ENCODE results near the gene PDHB. TPM values are rescaled to one million over a fixed set of nuclear protein-coding genes. Genes with fewer than 3 reads are reported as not detected.

Gene PDHB
- total RNA-seq, 1 donor from 2014 or later = 67.6 TPM

DNA sequence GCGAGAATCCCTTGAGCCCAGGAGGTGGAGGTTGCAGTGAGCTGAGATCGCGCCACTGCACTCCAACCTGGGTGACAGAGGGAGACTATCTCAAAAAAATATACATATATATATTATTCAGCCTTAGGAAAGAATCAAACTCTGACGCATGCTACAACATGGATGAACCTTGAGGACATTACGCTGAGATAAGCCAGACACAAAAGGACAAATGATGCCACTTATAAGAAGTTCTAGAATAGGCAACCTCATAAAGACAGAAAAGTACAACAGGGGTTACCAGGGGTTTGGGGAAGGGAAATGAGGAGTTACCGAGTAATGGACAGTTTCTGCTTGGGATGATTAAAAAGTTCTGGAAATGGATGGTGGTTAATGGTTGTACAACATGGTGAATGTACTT lies 727 bp downstream of the PDHB start:
- TF ChIP-seq, protein P1, sequence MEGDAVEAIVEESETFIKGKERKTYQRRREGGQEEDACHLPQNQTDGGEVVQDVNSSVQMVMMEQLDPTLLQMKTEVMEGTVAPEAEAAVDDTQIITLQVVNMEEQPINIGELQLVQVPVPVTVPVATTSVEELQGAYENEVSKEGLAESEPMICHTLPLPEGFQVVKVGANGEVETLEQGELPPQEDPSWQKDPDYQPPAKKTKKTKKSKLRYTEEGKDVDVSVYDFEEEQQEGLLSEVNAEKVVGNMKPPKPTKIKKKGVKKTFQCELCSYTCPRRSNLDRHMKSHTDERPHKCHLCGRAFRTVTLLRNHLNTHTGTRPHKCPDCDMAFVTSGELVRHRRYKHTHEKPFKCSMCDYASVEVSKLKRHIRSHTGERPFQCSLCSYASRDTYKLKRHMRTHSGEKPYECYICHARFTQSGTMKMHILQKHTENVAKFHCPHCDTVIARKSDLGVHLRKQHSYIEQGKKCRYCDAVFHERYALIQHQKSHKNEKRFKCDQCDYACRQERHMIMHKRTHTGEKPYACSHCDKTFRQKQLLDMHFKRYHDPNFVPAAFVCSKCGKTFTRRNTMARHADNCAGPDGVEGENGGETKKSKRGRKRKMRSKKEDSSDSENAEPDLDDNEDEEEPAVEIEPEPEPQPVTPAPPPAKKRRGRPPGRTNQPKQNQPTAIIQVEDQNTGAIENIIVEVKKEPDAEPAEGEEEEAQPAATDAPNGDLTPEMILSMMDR (IDR thresholded peaks at IDR 0.05; ENCODE audit: partially characterized antibody, unreplicated experiment) = no peak
- Mint-ChIP-seq H3K9me3 (ENCODE audit: unreplicated experiment) (peaks cover 7% of the 10 kb centered on the region), H3K27ac (ENCODE audit: unreplicated experiment) (peak overlapping the region; percentile 94), H3K4me3 (ENCODE audit: unreplicated experiment) (peak overlapping the region; percentile 98), H3K4me1 (ENCODE audit: low read depth, unreplicated experiment) (peaks cover 8% of the 10 kb centered on the region), H3K27me3 (ENCODE audit: unreplicated experiment) (peaks cover 7% of the 10 kb centered on the region), H3K36me3 (ENCODE audit: unreplicated experiment) (no peaks in the 10 kb centered on the region)
- no peak for DNase-seq

DNA sequence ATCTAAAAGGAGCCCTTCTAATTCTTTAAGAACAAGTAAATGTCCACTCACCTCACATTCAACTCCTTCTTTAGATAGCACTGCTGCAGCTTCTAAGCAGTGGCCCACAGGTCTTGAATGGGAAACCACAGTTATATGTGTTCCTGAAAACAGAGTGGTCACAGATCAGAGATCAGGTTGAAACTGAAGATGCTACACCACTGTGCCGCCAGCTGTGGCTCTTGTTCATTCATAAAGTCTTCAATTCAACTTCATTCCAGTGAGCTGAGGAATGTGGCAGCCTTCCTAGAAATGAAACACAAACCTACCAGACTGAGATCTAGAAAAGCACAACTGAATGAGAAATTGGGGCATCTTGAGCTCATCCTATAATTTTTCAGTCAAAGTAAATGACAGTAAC lies 4.0 kb downstream of the PDHB start:
- Mint-ChIP-seq H3K27ac (ENCODE audit: unreplicated experiment) (no peak overlapping the region), H3K4me1 (ENCODE audit: low read depth, unreplicated experiment) (peaks cover 8% of the 10 kb centered on the region), H3K9me3 (ENCODE audit: unreplicated experiment) (peaks cover 7% of the 10 kb centered on the region), H3K36me3 (ENCODE audit: unreplicated experiment) (no peaks in the 10 kb centered on the region), H3K4me3 (ENCODE audit: unreplicated experiment) (no peak overlapping the region), H3K27me3 (ENCODE audit: unreplicated experiment) (peaks cover 7% of the 10 kb centered on the region)
- TF ChIP-seq, protein P1 (IDR thresholded peaks at IDR 0.05; ENCODE audit: partially characterized antibody, unreplicated experiment) = no peak
- DNase-seq = no peak

DNA sequence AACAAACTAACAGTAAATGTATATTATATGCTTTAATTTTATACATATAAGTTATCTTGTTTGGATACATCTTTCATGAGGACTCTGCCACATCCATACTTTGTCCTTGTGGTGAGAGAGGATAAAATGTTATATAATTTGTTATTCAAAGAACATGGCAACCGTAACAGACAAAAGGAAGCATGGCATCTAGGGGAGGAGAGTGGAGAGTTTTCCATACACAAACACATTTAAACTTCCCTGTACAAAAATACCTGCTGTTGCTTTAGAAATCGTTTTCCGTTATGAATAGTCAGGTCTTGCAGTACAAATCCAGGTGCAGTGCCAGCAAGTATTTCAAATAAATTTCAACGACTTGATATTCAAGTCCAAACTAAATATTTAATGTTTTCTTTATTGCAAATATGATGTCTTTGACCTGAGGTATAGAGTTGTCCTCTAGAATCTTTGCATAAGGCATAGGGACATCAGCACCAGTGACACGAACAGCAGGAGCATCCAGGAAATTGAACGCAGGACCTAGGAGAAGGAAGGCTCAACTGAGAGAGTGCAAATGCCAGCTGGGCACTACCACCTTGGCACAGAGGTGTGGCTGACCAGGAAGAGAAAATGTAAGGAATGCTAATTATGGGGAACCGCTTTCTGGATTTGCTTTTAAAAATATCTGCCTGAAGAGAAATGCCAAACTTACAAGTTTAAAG lies 5.8 kb downstream of the PDHB start:
- Mint-ChIP-seq H3K4me1 (ENCODE audit: low read depth, unreplicated experiment) (no peaks in the 10 kb centered on the region), H3K4me3 (ENCODE audit: unreplicated experiment) (no peak overlapping the region), H3K27me3 (ENCODE audit: unreplicated experiment) (no peaks in the 10 kb centered on the region), H3K36me3 (ENCODE audit: unreplicated experiment) (no peaks in the 10 kb centered on the region), H3K9me3 (ENCODE audit: unreplicated experiment) (peaks cover 5% of the 10 kb centered on the region), H3K27ac (ENCODE audit: unreplicated experiment) (no peak overlapping the region)
- no peak for DNase-seq
- TF ChIP-seq, protein P1 (IDR thresholded peaks at IDR 0.05; ENCODE audit: partially characterized antibody, unreplicated experiment) = no peak

DNA sequence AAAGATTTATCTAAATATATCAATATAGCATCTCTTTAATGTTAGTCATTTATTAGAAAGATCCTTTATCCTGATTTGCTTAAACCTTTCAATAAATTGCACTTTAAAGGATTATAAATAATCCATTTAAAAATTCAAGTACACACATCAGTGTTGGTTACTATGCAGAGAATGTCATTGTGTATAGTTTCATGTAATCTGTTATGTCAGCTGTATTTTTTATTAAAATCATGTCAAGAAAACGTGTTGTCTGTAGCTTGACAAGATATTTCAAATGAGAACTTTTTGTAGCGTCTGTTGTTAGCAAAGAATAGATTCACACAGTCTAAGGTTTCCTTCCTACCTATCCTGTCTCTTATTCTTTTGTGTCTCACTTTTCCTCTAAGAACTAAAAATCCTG lies 7.8 kb downstream of the PDHB start:
- Mint-ChIP-seq H3K9me3 (ENCODE audit: unreplicated experiment) (peaks cover 3% of the 10 kb centered on the region), H3K4me3 (ENCODE audit: unreplicated experiment) (no peak overlapping the region), H3K36me3 (ENCODE audit: unreplicated experiment) (no peaks in the 10 kb centered on the region), H3K27ac (ENCODE audit: unreplicated experiment) (no peak overlapping the region), H3K27me3 (ENCODE audit: unreplicated experiment) (no peaks in the 10 kb centered on the region), H3K4me1 (ENCODE audit: low read depth, unreplicated experiment) (no peaks in the 10 kb centered on the region)
- no peak for DNase-seq
- TF ChIP-seq, protein P1 (IDR thresholded peaks at IDR 0.05; ENCODE audit: partially characterized antibody, unreplicated experiment) = no peak

DNA sequence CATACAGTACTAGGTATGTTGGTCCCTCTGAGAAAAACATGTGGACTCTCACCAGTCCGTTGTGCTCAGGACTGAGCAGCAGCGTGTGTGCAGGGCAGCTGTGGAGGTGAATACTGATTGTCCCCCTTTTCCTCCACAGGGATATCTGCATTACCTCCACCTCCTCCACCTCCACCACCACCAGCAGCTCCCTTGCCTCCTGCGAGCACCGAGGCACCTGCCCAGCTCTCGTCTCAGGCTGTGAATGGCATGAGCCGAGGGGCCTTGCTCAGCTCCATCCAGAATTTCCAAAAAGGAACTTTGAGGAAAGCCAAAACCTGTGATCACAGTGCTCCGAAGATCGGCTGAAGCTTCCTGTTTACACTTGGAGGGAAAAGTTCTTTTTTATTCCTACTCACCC lies 9.0 kb downstream of the PDHB start:
- no peaks in the 10 kb centered on the region for H3K4me1 Mint-ChIP-seq (ENCODE audit: low read depth, unreplicated experiment)
- TF ChIP-seq, protein P1 (IDR thresholded peaks at IDR 0.05; ENCODE audit: partially characterized antibody, unreplicated experiment) = no peak
- no peak overlapping the region for H3K27ac Mint-ChIP-seq (ENCODE audit: unreplicated experiment)
- no peaks in the 10 kb centered on the region for H3K36me3 Mint-ChIP-seq (ENCODE audit: unreplicated experiment)
- H3K27me3 Mint-ChIP-seq (ENCODE audit: unreplicated experiment) = no peaks in the 10 kb centered on the region
- no peak for DNase-seq
- H3K4me3 Mint-ChIP-seq (ENCODE audit: unreplicated experiment) = no peak overlapping the region
- H3K9me3 Mint-ChIP-seq (ENCODE audit: unreplicated experiment) = peaks cover 3% of the 10 kb centered on the region
